Stimulated activated CD8-positive, alpha-beta memory T cell treated with anti-CD3 and anti-CD28 coated beads, Interleukin-7, amount 100 ng/mL, for 4 hours (primary cell): Measurements from ENCODE around the gene JAML.

Experiments
- DNase-seq, 2 donors: peaks; one replicate each; pipeline ENCODE4 v3.0.0-alpha.2; 2020; ENCODE audit warnings: low read depth in 2 of 2

The JAML gene, protein sequence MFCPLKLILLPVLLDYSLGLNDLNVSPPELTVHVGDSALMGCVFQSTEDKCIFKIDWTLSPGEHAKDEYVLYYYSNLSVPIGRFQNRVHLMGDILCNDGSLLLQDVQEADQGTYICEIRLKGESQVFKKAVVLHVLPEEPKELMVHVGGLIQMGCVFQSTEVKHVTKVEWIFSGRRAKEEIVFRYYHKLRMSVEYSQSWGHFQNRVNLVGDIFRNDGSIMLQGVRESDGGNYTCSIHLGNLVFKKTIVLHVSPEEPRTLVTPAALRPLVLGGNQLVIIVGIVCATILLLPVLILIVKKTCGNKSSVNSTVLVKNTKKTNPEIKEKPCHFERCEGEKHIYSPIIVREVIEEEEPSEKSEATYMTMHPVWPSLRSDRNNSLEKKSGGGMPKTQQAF

DNA sequence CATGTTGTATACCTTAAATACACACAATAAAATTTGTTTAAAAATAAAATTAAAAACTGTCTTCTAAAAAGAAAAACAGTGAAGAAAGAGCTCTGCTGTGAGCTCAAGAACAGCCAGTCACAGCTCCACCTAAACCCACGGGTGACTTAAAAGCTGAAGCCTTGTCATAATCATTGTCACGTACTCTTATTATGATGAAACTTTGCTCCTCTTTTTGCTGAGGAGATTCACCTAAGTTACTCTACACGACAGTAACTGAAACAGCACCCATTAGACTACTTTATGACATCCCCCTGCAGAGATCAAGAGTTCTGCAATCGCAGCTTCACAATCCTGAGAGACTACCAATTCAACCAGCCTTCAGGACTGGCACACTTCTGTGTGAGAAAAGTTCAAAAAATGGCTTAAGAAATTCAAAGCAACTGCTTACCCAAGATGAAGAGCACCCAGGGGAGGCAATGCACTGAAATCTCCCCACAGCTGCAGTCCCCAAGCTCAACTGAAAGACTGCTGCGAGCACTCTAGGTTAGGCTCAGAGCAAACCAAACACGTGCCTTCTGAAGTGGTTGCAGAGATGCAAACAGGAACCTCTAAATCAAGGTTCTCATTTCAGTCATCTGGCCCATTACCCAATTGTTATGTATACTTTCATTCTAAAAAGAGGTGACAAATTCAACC, at the start of gene JAML:
JAML (minus strand) TSS at position 501 of the 678 bp plus-strand sequence. CDS start 10,145 bp downstream, outside the sequence.
- peak in 1 of 2 donors; percentile 42 for DNase-seq

DNA sequence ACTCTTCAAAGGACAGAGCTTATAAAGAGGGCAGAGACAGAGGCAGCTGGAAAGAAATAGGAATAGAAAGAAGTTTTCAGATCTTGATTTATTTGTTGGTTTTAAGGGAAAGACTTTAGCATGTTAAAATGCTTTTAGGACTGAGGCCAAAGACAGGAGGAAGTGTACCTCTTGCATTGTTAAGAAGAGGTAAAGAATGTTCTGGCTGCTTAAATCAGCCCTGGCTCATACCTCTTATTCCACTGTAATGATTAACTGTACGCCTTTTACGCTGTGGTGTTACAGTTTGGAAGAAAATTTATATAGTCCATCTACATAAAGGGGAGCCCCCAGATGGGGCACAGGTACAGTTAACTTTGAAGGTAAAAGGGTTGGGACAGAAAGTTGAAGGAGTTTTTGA, 49.4 kb upstream of the JAML start:
- no peak for DNase-seq

DNA sequence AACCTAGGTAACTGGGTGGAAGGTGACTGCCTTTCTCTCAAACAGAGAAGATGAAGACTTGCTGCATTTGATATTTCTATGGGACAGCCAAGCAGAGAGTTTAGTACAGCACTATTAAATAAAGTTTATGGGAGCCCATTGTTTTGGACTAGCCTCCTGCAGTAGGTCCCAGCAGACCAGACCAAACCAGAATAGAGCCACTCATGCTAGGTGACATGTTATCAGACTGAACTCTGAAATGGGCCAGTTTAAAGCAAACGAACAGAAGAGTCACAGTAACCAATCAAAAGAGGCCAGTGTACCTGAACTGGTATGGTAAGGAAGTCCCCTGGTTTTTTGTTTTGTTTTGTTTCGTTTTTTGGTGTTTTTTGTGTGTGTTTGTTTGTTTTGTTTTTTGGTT, 47.2 kb upstream of the JAML start:
- DNase-seq, result no peak

DNA sequence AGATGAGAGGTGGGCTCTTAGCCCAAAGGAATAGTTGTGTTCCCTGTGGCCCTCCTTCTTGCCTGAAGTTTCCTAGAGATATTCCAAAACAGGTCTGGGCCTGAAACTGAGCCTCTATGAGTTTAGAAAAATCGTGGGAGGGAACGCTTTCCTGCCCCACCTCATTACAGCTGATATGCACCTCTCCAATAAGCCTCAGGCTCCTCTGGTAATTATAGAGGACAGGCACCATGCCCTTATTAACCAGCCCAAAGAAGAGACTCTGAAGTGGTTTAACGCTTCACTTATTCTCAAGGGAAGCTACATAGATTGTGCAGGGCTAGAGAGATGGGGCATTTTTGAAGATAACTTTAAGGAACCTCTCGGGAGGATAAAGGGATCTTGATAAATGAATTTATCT, 42.7 kb upstream of the JAML start:
- DNase-seq, result no peak

DNA sequence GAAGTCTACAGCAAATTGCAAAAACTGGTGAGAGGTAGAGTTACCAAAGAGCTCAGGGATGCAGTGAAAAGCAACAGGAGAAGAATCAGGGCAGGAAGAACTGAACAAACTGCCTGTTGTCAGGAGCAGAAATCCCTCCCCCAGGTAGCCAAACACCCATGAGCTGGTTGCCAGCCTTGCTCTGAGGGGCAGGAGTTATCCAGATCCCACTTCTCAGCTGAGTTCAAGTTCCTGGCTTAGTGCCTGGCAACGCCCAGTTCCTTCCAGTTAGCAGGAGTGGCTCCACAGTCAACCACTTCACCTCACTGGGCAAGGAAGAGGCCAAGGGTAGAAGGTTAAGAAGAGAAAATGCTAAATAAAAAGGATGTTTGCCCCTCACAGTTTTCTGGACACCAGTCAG, 41.1 kb upstream of the JAML start:
- no peak for DNase-seq

DNA sequence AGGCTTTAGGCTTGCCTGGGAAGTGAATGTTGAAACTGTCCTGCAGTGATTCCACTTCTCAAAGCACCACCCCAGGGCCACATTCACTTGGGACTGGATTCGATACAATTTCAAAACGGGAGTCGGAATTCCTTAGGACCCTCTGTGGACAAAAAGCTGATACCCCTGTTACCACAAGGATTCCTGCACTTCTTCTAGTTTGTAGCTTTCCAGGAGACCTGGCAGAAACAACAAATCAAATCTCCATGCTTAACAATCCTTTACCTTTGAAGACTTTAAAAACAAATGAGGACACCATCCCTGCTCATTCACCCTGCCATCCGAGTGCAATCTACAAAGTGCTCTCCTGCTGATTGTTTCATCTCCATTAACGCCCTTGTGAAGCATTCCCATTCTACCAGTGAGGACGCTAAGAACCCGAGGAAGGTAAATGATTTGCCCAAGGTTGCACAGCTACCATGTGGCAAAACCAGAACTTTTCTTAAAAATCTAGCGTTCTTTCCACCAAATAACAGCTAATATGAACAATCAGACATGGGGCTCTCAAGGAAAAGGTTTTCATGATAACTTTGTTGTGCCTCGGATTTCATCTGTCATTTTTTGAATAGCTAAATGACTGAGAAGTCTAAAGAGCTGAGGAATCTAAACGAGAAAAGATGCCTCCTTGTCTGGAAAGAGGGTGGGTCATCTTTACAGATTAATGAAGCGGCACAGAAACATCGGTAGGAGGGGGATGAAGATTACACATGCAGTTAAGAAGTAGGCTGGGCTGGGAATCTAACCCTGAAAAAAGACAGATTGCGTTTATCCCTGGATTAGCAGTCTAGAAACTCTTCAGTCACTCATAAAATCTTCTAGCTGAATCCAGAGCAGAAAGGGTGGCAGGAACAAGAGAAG, 40.0 kb upstream of the JAML start:
- DNase-seq, result no peak

DNA sequence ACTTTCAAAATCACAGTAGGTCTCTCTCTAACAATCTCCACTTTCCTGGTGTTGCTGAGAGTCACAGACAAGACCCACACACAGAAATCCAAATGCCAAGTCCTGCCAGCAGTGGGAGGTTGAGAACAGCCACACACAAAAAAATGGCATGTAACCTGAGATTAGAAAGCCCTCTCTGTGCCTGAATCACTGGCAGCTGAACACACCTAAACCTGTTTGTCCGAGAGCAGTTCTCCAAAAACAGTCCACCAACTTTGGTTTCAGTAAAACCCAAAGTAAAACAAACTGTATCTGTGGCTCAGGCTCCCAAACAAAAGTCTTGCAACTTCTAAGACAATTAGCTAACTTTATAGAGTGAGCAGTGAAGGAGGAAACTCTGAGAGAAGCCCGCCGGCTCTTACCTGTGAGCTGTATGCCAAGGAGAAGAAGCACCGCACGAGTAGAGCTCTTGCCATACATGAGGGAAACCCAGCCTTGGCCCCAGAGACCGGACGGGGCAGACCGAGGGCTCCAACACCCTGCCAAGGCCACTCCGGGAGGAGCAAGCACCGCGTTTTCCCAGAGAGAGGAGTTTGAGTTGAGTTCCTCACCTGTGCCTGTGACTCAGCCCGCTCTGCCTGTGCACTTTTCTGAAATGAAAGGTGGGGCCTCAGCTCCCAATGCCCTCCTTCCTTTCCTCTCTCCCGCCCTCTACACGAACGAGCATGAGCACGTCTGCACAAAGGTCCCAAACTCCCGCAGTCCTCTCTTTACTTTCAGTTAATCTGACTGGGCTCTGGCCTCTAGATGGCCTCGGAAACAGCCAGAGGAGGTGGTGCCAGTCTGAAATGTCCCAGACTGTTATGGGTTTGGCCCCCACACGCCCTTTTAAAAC, 39.1 kb upstream of the JAML start, which contains the start of gene MPZL2:
MPZL2 (minus strand) TSS at position 603 of the 874 bp plus-strand sequence; CDS start at position 459, 144 bp downstream.
- DNase-seq, result no peak

DNA sequence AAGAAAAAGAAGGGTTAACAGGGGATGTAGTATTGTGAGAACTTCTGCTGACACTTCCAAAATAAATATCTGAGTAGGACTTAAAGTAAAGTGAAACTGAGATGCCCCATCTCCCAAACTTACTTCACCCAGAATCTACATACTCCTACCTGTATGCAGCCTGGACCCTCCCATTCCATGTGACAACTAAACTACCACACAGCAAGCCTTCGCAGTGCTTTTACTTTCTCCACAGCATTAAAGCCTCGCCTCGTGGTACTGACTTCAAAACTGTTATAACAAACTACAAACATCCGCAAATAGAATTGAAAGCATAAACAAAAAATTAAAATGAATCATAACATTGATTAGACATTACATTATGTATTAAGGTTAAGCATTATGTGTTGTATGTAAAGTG, 38.3 kb upstream of the JAML start:
- DNase-seq, result no peak

DNA sequence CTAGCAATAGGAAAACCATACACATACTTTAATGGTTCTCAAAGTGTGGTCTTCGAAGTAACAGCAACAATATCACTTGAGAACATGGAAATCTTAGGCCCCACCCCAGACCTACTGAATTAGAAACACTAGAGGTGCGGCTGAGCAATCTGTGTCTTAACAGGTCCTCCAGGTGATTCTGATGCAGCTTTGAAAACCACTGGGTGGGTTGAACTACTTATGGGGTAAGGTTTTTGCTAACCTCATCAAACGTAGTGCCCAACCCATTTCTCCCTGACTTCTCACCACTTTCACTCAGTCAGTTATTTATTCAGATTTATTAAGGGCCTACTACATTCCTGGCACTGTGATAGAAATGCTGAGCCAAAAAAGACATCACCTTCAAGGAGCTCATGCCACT, 35.5 kb upstream of the JAML start:
- DNase-seq, result no peak

DNA sequence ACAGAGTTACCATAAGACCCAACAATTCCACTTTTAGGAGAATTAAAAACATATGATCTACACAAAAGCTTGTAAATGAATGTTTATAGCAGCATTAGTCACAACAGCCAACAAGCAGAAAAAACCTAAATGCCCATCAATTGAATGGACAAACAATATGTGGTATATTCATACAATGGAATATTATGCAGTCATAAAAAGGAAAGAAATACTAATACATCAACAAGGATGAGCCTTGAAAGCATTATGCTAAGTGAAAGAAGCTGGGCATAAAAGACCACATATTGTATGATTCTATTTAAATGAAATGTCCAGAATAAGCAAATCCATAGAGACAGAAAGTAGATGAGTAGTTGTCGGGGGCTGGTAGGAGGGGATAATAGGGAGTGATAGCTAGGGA, 34.3 kb upstream of the JAML start:
- DNase-seq, result no peak

DNA sequence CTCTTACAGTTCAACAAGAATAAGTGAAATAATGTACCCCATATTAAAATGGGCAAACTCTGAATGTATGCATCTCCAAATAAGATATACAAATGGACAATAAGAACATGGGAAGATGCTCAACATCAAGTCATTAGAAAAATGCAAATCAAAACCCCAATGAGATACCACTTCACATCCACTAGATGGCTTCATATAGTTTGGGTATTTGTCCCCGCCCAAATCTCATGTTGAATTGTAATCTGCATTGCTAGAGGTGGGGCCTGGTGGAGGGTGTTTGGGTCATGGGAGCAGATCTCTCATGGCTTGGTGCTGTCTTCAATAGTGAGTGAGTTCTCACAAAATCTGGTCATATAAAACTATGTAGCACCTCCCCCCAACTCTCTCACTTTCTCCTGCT, 33.6 kb upstream of the JAML start:
- DNase-seq, result no peak

DNA sequence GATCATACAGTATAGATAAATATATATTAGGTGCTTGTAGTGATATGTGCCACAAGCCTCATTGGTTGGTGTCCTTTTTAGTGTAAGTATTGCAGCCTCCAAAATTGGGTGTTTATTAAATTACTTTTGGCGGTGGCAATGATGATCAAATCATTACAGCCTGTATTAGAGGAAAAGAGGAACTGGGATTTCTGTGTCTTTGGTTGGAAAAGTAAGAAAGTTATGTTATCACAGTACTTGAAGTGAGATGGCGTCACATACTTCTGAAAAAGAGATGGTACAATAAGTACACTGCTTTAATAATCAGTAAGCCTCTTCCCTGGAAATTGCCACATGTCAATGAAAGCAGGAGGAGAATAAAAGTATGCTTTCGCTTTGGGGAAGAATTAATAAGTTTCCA, 27.9 kb upstream of the JAML start:
- DNase-seq, result no peak

DNA sequence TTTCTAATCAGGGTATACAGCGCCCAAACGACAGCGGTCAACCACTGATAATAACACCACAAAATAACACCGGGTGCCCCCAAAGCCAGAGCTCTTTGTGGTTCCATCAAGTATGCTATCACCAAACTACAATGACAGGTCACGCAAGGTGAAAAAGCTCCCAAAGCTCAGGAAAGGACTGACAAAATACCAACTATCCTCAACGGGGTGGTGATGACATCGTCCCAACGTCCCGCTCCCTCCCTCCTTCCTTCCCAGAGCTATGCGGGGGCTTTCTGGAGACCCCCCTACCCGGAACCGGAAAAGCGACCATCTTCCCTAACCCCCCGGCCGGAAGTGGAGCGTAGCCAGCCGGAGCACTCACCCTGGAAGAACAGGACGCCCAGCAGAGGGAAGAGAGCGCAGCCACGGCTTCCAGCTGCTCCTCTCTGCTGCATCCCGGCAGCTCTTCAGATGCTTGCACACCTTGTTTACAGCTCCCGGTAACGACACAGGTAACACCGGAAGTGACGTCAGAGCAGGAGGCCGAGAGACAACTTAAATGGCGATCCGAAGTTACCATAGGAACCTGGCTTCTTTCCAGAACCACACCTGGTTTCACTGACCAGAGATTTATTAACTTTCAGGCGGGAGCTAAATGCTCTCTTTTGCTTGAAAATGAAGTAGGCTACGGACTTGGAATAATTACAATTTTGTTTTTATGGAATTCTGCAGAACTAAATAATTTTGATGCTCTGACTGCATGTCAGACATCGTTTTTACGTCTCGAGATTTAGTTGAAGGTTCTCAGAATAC, 27.2 kb upstream of the JAML start, which contains the start of gene MPZL3:
MPZL3 (minus strand) TSS at position 508 of the 795 bp plus-strand sequence; CDS start at position 437, 71 bp downstream.
- peak; percentile 68 to 74 for DNase-seq

DNA sequence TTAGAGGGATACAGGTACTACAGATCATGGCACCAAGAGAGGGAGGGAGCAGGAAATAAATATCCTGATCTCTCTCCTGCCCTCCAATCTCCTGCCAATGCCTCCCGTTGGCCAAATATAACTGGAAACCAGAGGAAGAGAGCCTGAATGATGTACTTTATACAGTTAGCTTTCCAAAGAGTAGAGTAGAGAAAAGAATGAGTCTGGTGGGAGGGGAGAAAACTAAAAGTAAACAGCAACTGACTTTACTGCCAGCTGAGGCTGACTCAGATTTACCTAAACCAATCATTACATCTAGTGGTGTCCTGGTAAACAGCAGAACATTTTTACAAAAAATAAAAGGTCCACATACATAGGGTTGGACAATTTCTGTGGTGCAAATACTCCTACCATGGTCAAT, 22.2 kb upstream of the JAML start:
- DNase-seq, result no peak

DNA sequence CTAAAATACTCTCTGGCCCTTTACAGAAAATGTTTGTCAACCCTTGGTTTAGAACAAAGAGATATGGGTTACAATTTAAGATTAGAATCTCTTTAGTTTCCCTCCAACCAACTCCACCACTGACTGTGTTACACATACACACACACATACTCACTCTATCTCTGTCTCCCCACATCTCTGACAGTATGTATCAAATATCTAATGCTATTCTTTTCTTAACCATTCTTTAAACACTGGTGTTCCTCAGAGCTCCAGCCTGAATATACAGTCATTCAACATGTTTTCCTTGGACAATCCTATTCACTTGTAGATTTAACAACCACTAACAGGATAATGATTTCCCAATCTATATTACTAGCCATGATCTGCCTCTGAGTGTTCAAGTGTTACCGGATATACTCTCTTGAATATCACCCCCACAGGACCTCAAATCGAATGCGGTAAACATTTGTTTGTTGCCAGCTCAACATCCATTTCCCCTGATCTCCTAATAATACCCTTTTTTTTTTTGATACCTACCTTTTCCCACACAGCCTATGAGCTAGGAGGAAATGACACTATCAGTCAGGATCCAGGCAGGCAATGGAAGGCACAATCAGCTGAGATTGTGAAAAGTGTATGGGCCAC, 21.2 kb upstream of the JAML start:
- DNase-seq, result no peak

DNA sequence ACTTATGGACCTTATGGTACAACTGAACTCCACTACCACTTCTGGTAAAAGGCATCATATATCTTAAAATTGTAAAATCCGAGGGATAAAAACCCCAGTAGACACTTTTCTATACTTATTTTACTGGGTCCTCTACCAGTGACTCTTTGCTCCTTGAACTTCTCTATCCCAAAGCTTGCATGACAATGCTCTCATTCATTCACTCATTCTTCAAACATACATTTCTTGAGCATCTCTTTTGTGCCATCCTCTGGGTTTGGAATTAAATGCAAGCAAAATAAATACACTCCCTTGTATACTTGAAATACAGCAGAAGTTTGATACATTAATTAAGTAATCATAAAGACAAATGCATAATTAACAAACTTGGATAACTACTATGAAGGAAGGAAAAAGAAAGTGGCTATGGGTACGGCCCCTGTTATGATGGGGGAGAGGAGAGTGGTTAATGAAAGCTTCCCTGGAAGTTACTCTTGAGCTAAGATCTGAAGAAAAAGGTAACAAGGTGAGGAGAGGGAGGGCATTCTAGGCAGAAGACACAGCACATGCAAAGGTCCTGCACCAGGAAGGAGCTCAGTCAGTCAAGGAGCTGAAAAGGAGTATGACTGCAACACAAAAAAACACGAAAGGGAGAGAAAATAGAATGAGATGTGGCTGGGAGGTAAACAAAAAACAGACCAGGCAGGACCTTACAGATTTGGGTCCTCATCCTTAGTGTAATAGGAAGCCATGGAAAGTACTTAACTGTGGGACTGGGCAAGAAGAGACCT, 19.4 kb upstream of the JAML start:
- DNase-seq, result no peak

DNA sequence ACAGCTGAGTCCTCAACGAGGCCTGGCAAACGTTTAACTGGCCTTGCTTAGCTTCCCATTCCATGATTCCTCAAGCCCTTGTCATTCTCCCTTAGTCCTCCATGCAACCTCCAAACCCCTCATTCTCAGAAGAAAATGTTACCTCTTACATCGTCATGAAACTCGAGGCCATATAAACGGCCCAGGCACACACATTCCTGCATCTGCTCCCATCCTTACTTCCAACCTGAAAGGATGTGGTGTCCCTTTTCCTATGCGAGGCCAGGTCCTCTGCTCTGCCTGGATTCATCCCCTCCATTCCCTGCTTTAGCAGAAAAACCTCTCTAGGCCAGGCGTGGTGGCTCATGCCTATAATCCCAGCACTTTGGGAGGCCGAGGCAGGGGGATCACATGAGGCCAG, 18.4 kb upstream of the JAML start:
- no peak for DNase-seq

DNA sequence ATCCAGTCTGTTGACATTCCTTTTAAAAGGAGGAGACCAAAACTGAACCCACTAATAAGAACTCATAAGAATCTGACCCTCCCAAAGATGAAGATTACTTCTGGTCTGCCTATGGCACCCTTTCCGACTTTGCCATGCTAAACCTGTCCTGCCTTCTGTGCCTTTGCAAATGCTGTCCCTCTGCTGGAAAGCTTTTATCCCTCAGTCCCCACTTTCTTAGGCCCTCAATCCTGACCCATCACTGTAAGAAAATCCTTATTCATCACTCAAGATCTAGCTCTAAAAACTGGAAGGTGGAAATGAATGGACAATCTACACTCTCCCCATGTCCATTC, 16.9 kb upstream of the JAML start:
- DNase-seq, result no peak
